HCT116 (cell line): Measurements from ENCODE around the gene PSMB9. TPM values are rescaled to one million over a fixed set of nuclear protein-coding genes. Genes with fewer than 3 reads are reported as not detected.

Experiments used
- ATAC-seq: fragments of 200-7000 bp; cut with Tn5 transposase; 2 replicates; pipeline ENCODE4 v1.9.1; 2020; ENCODE audit warnings: mild to moderate bottlenecking, moderate library complexity
- BruUV-seq: library from RNA; stranded (reverse); fragments of 400-500 nt; replicated peaks from 2 replicates; lab custom pipeline; 2021; lab: Mats Ljungman, UMichigan
- CTCF ChIA-PET: fragments of 300-600 bp; sonication (Branson Sonifier 250); formaldehyde crosslinking; loops from one replicate; lab custom pipeline; 2021; ENCODE audit warnings: antibody characterized with exemption; lab: Charles Lee
- POLR2A ChIA-PET: fragments of 300-600, 350-600 bp; sonication (Branson Sonifier 250); formaldehyde crosslinking; loops from one replicate; lab custom pipeline; 2021; ENCODE audit warnings: antibody characterized with exemption; lab: Charles Lee
- RAD21 ChIA-PET, 2 experiments: fragments of 300-600 bp; sonication (Branson Sonifier 250); formaldehyde crosslinking; loops; one replicate each; lab custom pipeline; 2023; ENCODE audit warnings: low total read pairs in 2 of 2; ENCODE audit not compliant: uncharacterized antibody in 2 of 2, unreplicated experiment in 2 of 2, low non-redundant PET in 1 of 2; lab: Charles Lee
- DNase-seq: peaks from one replicate; pipeline ENCODE4 v3.0.0-alpha.2; 2010; ENCODE audit warnings: low read depth, low spot score
- H2AFZ ChIP-seq: fragments of 200-600 bp; shearing (Covaris generic), sonication (generic); 2 replicates; pipeline ENCODE4 v1.6.1; 2017; ENCODE audit warnings: low read depth, mixed run types, mixed read lengths, antibody characterized with exemption, low read length; ENCODE audit not compliant: poor library complexity, severe bottlenecking
- H3K27ac ChIP-seq: 2 replicates; pipeline ENCODE4 v1.5.1; 2012; ENCODE audit warnings: low read depth, low read length
- H3K27me3 ChIP-seq: fragments of 200-600 bp; sonication (generic); 2 replicates; pipeline ENCODE4 v1.6.1; 2016; ENCODE audit warnings: mixed run types, low read length, mixed read lengths; ENCODE audit not compliant: insufficient read depth
- H3K36me3 ChIP-seq, 2 experiments: fragments of 200-500 bp in 1 of 2; fragments of 200-600 bp in 1 of 2; sonication (Bioruptor generic) in 1 of 2; sonication (generic) in 1 of 2; 2 replicates each; pipeline versions ENCODE4 v1.5.1 to v1.6.1; 2014 to 2016; ENCODE audit warnings: low read length in 2 of 2, inconsistent platforms in 1 of 2, mixed read lengths in 1 of 2, mixed run types in 1 of 2; ENCODE audit not compliant: insufficient read depth in 2 of 2, control insufficient read depth in 1 of 2
- H3K4me1 ChIP-seq, 2 experiments: fragments of 200-600 bp in 1 of 2; sonication (generic) in 1 of 2; 2 replicates each; pipeline versions ENCODE4 v1.5.1 to v1.6.1; 2012 to 2017; ENCODE audit warnings: low read length in 2 of 2, inconsistent platforms in 1 of 2, mild to moderate bottlenecking in 1 of 2, mixed read lengths in 1 of 2, mixed run types in 1 of 2, moderate library complexity in 1 of 2; ENCODE audit not compliant: insufficient read depth in 2 of 2, control insufficient read depth in 1 of 2
- H3K4me2 ChIP-seq: fragments of 200-600 bp; sonication (generic); 2 replicates; pipeline ENCODE4 v1.6.1; 2017; ENCODE audit warnings: mixed run types, low read length, mixed read lengths
- H3K4me3 ChIP-seq, 2 experiments: fragments of 200-600 bp in 1 of 2; sonication (generic) in 1 of 2; replicated peaks in 1 of 2; 2 replicates each; pipeline ENCODE4 v1.5.1; 2011 to 2016; ENCODE audit warnings: low read length in 2 of 2, control low read depth in 1 of 2, low read depth in 1 of 2, mild to moderate bottlenecking in 1 of 2, mixed read lengths in 1 of 2, mixed run types in 1 of 2
- H3K79me2 ChIP-seq: fragments of 200-600 bp; sonication (generic); 2 replicates; pipeline ENCODE4 v1.6.1; 2017; ENCODE audit warnings: mild to moderate bottlenecking, mixed run types, low read length, moderate library complexity, mixed read lengths; ENCODE audit not compliant: insufficient read depth
- H3K9ac ChIP-seq: fragments of 200-600 bp; sonication (generic); 2 replicates; pipeline ENCODE4 v1.6.1; 2016; ENCODE audit warnings: low read length, mixed read lengths
- H3K9me2 ChIP-seq: fragments of 200-600 bp; sonication (generic), shearing (Covaris generic); 2 replicates; pipeline ENCODE4 v1.6.1; 2017; ENCODE audit warnings: mixed run types, mild to moderate bottlenecking, moderate library complexity; ENCODE audit not compliant: insufficient read depth
- H3K9me3 ChIP-seq, 2 experiments: fragments of 200-500 bp in 1 of 2; fragments of 200-600 bp in 1 of 2; sonication (Bioruptor generic) in 1 of 2; sonication (generic) in 1 of 2; 2 replicates each; pipeline ENCODE4 v1.6.1; 2014 to 2017; ENCODE audit warnings: low read length in 2 of 2, mixed read lengths in 2 of 2, inconsistent platforms in 1 of 2, low read depth in 1 of 2, mild to moderate bottlenecking in 1 of 2, mixed run types in 1 of 2, moderate library complexity in 1 of 2; ENCODE audit not compliant: control insufficient read depth in 1 of 2, insufficient read depth in 1 of 2
- H4K20me1 ChIP-seq: fragments of 200-600 bp; sonication (generic), shearing (Covaris generic); 2 replicates; pipeline ENCODE4 v1.6.1; 2017; ENCODE audit warnings: mixed run types, mild to moderate bottlenecking, moderate library complexity; ENCODE audit not compliant: insufficient read depth
- ATF3 ChIP-seq: IDR thresholded peaks from 2 replicates; pipeline ENCODE4 v1.6.1; 2012
- CEBPB ChIP-seq: IDR thresholded peaks from 2 replicates; pipeline ENCODE4 v1.6.1; 2012; ENCODE audit warnings: low read depth
- EGR1 ChIP-seq: IDR thresholded peaks from 2 replicates; pipeline ENCODE4 v1.6.1; 2012; ENCODE audit warnings: low read depth
- ELF1 ChIP-seq: IDR thresholded peaks from 2 replicates; pipeline ENCODE4 v1.6.1; 2012; ENCODE audit warnings: low read depth, borderline replicate concordance
- FOSL1 ChIP-seq: IDR thresholded peaks from 2 replicates; pipeline ENCODE4 v1.6.1; 2012; ENCODE audit warnings: low read depth
- POLR2AphosphoS5 ChIP-seq: IDR thresholded peaks from 2 replicates; pipeline ENCODE4 v1.6.1; 2011; ENCODE audit warnings: mild to moderate bottlenecking, low read depth, low read length, moderate library complexity
- RAD21 ChIP-seq: IDR thresholded peaks from 2 replicates; pipeline ENCODE4 v1.6.1; 2012; ENCODE audit warnings: low read depth, mild to moderate bottlenecking
- SP1 ChIP-seq: IDR thresholded peaks from 2 replicates; pipeline ENCODE4 v1.6.1; 2012; ENCODE audit warnings: low read depth
- TCF7L2 ChIP-seq: IDR thresholded peaks from 2 replicates; pipeline ENCODE4 v1.7.0; 2011; ENCODE audit warnings: borderline replicate concordance, inconsistent platforms; ENCODE audit not compliant: insufficient read depth, insufficient read length; ENCODE audit errors: extremely low read depth
- YY1 ChIP-seq: IDR thresholded peaks from 2 replicates; pipeline ENCODE4 v1.6.1; 2011; ENCODE audit warnings: low read length, low read depth, moderate library complexity, mild to moderate bottlenecking; ENCODE audit not compliant: insufficient replicate concordance; ENCODE audit errors: extremely low read depth
- intact Hi-C: fragments of 100-400 bp; cut with micrococcal nuclease; formaldehyde crosslinking; loops from 2 replicates; pipeline ENCODE4 v1.10.0; 2022
- total RNA-seq: library from RNA; stranded (reverse); gene quantifications from one replicate; pipeline ENCODE4 v1.2.1, GENCODE V29; 2021; ENCODE audit not compliant: unreplicated experiment
- TF ChIP-seq, protein P1 (sequence below): IDR thresholded peaks from 2 replicates; pipeline ENCODE4 v1.6.1; 2011; ENCODE audit warnings: mild to moderate bottlenecking, low read length, moderate library complexity; ENCODE audit not compliant: insufficient replicate concordance; ENCODE audit errors: extremely low read depth

The PSMB9 gene
- total RNA-seq, 1 experiment from 2014 or later, result 8.1 TPM

- intact Hi-C loops, result no loop called here
- H3K9me2 ChIP-seq, result no peaks in the 10 kb centered on the region
- TF ChIP-seq RAD21 (no peak), ELF1 (no peak), FOSL1 (no peak), POLR2AphosphoS5 (no peak), EGR1 (no peak), SP1 (peak; percentile 31; the same call in 1 of the 2 replicates), CEBPB (peak; percentile 79), YY1 (no peak), ATF3 (peak; percentile 41; the same call in 1 of the 2 replicates), TCF7L2 (no peak)
- TF ChIP-seq, protein P1, sequence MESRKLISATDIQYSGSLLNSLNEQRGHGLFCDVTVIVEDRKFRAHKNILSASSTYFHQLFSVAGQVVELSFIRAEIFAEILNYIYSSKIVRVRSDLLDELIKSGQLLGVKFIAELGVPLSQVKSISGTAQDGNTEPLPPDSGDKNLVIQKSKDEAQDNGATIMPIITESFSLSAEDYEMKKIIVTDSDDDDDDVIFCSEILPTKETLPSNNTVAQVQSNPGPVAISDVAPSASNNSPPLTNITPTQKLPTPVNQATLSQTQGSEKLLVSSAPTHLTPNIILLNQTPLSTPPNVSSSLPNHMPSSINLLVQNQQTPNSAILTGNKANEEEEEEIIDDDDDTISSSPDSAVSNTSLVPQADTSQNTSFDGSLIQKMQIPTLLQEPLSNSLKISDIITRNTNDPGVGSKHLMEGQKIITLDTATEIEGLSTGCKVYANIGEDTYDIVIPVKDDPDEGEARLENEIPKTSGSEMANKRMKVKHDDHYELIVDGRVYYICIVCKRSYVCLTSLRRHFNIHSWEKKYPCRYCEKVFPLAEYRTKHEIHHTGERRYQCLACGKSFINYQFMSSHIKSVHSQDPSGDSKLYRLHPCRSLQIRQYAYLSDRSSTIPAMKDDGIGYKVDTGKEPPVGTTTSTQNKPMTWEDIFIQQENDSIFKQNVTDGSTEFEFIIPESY, result no peak
- H3K79me2 ChIP-seq, result no peaks in the 10 kb centered on the region
- H3K27ac ChIP-seq, result no peak overlapping the region
- H3K9me3 ChIP-seq, result no peaks in the 10 kb centered on the region
- no peaks in the 10 kb centered on the region for H4K20me1 ChIP-seq
- H3K9ac ChIP-seq, result no peak overlapping the region
- no peaks in the 10 kb centered on the region for H3K4me1 ChIP-seq
- ATAC-seq, result no peak
- no peaks in the 10 kb centered on the region for H3K36me3 ChIP-seq
- no peak overlapping the region for H3K4me3 ChIP-seq
- ChIA-PET CTCF (no interaction called here), RAD21 (no interaction called here), POLR2A (no interaction called here)
- DNase-seq, result no peak
- no TSS peak for BruUV-seq
- H2AFZ ChIP-seq, result no peak overlapping the region
- H3K4me2 ChIP-seq, result no peak overlapping the region
- no peaks in the 10 kb centered on the region for H3K27me3 ChIP-seq
Observed at GRCh38 chr6:32906539-32906938, 52.5 kb downstream of the PSMB9 start.
